KBM-7 (cell line): ENCODE measurements around the gene CCDC158.

Experiments used
- DNase-seq: peaks from one replicate; pipeline ENCODE4 v3.0.0-alpha.2; 2015
- in situ Hi-C: fragments of 300-500 bp; cut with MboI; formaldehyde crosslinking; loops from 2 replicates; pipeline ENCODE4 v1.14.3; 2020; ENCODE audit warnings: low sequenced_read_pairs, low pct_unique_long_range_greater_than_20kb, mixed read lengths

Gene CCDC158

DNA sequence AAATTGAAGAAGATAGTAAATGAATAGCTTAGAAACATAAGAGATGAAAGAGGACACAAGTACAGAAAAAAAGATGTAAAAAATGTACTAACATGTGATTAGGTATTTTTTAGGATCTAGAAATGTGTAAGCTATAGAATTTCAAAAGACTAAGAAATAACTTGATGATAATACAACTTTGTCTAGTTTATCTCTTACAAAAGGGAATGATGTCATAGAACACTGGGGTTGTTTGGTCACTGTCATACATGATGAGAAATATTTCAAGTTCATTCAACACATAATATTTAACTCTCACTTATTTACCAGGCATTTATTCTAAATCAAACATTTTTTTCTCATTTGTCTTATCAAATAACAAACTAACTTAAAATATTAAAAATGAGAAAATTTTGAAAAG is 95.9 kb downstream of the CCDC158 start:
- DNase-seq: no peak
- in situ Hi-C loops: no loop called here

DNA sequence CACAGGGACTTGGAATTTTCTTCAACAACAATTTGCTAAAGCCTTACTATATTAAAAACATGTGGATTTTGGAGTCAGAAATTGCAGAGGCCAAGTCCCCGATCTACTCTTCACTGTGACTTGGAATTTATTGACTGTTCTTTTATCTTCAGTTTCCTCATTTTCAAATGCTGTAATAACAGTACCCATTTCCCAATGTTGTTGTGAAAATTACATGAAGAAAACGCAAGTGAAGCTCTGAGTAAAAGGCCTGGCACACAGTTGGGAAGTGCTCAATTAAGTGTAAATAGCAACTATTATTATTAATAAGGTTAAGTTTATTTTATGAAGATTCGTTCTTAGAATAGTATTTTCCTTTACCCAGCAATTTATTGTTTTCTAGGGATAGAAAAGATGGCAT is 98.7 kb downstream of the CCDC158 start:
- in situ Hi-C loops: no loop called here
- DNase-seq: no peak

DNA sequence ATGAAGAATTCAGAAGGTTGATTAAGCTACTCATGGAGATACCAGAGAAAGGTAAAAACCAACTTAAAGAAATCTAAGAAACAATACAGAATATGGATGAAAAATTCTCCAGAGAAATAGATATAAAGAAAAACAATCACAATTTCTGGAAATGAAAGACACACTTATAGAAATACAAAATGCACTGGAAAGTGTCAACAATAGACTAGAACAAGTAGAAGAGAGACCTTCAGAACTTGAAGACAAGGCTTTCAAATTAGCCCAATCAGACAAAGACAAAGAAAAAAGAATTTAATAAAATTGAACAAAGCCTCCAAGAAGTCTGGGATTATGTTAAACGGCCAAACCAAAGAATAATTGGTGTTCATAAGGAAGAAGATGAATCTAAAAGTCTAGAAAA is 104.8 kb downstream of the CCDC158 start:
- no peak for DNase-seq
- in situ Hi-C loops: no loop called here

DNA sequence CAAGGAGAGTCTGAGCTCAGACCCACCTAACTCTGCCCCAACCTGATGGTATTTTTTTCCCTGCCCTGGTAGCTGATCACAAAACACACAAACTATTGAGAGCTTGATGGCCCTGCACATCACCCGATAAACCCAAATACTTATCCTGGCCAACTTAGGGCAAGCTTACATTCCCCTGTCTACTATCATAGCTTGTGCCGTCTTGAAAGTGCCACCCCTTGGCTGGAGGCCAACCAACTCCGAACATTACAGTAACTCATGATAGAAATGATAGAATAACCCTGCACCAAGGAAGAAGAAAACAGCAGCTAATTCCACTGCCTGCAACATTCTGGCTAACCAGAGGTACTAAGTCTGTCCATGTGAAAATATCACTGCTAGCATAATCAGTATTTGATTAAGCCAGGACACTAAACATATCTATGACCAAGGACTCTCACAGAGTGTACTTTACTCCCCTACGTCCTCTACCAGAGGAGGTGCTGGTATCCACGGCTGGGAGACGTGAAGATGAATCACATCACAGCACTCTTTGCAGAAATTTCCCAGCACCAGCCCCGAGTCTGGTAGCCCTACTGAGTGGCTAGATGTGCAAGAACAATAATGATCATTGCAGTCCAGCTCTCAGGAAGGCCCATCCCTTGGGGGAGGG is 105.5 kb downstream of the CCDC158 start:
- no peak for DNase-seq
- in situ Hi-C loops: no loop called here

DNA sequence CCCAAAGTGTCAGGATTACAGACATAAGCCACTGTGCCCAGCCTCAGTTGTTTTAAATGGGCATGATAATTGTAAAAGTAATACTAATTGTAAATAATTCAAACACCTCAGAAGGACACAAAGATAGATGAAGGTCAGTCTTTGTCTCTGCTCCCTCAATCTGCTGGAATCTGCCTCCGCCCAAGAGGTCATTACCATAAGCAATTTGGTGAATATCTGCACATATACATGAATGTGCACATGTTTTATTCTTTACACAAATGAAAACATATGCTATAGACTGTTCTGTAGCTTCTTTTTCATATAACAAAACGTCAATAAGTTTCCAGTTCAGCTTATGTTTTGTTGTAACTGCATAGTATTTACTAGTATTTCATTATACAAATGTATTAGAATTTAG is 107.4 kb downstream of the CCDC158 start:
- in situ Hi-C loops: no loop called here
- no peak for DNase-seq

DNA sequence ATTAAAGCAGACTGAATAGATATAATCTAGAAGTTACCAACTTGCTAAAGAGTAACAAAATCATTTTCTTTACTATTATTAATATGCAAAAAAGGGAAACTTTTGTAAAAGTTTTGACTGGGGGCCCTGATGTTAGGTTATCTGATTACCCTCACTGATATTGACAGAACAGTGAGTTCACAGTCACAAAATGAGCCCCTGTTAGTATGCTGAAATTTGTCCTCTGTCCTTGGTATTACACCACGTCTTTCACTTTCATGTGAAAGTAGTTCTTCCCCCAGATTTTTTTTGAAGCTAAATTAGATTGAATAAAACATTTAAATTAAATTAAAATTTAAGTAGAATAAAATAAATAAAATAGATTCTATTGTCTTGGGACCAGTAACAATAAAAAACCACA is 108.5 kb downstream of the CCDC158 start:
- DNase-seq: no peak
- in situ Hi-C loops: no loop called here

DNA sequence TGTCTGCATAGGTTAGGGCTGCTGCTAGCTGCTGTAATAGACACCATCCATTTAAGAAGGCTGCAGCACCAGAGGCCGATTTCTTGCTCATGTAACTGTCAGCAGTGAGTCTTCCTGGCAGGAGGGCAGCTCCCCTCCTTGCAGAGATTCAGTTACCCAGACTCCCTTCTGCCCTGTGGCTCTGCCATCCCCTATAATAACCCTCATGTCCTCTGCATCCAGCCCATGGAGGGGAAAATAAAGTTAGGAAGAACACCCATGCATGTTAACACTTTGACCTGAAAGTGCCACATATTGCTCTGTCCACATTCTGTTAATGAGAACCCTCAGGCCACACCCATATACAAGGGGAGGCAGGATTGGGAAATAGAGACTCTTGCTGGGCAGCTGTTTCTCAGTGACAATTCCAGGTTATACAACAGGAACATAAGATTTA is 109.0 kb downstream of the CCDC158 start:
- no peak for DNase-seq
- in situ Hi-C loops: no loop called here

DNA sequence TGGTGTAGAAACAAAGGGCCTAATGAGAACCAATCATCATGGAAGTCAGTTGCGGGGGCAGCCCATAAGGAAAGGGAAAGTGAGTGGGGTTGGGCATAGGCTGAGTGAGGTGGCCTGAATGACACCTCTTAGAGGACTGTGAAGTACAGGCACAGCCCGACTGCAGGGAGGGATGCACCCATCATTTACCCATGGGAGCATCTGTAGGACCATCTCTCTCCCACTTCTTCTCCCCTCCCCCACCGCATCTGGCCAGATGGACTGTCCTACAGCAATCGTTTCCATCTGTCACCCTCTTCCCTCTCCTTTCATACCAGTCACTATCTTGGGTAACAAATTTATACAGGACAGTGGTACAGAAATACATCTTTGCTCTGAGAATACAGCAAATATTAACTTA is 110.3 kb downstream of the CCDC158 start:
- in situ Hi-C loops: no loop called here
- no peak for DNase-seq

DNA sequence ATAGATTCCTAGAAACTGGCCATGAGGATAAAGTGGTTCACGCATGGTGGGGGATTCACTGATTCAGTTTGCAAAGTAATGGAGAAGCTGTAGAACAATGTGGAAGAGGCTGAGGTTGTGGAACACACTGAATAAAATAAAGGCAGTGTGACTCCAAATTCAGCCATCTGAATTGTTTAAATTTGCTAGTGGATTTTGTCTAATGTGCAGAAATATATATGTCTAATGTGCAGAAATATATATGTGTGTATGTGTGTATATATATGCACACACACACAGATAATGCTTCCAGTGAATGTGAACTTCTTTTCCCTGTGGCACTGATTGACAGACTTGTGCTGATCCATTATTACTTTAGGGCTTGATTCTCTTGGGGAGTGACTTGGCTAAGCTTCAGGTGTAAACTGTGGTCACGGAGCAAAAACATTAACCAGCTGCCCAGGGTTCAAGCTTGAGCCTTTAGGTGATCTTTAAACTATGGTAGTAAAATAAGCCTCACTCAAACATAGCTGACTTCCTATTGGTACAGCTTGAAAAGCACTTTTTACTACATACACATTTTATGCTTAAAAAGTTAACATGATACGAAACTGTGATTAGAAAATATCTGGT is 110.9 kb downstream of the CCDC158 start:
- in situ Hi-C loops: no loop called here
- DNase-seq: no peak

DNA sequence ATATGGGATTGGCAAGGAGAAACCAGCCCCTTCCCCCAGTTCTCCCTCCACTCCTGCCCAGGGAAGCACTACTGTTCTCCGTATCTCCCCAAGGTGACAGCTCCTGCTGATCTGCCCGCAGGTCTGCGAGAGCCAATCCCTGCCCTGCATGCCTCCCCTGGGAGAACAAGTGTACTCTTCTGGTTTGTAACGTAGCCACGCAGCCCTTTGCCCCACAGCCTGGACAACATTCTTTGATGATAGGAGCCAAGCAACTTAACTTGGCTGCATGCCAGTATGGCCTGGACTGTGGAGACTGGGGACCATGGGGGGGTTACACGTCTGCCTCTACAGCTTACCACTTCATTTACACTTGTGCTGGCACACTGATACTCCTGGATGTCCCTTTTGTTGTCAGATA is 112.4 kb downstream of the CCDC158 start:
- in situ Hi-C loops: no loop called here

DNA sequence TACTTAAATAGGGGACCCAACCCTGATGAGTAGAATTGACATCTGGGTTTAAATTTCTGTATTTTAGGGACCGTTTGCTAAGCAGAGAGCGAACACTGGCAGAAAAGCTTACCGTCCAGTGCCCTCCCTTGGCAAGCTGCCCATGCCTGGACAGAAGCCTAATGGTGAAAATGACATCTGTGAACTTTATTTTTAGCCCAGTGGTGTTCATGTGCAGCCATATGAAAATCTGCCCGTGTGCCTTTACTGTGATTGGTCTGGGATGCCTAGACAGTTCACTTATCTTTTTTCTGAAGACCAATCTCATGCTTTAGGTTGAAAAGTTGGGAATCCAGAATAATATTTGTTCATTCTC is 113.3 kb downstream of the CCDC158 start:
- DNase-seq: no peak
- in situ Hi-C loops: no loop called here

More for the DNA sequence above, 112.4 kb downstream of the CCDC158 start:
- no peak for DNase-seq

DNA sequence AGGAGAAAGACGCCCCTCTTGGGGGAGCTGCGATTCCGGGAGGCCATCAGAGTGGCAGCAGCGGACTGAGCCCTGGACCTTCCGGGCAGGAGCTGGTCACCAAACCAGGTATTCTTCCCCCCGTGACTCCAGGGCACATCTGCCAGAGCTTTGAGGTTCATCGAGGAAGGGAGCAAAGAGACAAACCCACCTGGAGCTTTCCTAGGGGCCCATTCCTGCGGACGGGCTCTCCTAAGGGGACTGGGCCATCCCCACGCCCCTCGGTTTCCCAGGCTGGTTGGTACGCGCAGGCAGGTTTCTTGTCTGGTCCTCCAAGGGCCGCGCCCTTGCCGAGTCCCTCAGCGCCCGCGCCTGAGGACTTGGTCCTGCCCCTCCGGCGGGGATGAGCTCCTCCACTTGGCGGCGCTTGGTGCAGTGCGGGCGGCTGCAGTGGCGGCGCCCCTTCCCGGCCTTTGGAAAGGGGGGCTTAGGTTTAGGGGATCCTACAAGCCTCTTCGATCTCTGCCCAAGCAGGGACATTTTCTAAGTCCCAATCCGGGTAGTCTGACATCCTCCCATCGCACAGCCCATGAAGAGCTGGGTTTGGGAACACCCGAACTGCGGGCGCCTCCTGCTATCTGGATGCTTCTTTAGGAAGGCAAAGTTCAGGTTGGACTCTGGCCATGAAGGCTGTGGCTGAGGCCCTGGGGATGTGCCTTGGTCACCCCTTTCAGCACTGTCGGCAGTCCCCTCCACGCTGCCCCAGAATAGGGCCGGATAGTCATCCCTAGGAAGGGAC is 113.9 kb downstream of the CCDC158 start:
- in situ Hi-C loops: no loop called here
- DNase-seq: peak; percentile 67

DNA sequence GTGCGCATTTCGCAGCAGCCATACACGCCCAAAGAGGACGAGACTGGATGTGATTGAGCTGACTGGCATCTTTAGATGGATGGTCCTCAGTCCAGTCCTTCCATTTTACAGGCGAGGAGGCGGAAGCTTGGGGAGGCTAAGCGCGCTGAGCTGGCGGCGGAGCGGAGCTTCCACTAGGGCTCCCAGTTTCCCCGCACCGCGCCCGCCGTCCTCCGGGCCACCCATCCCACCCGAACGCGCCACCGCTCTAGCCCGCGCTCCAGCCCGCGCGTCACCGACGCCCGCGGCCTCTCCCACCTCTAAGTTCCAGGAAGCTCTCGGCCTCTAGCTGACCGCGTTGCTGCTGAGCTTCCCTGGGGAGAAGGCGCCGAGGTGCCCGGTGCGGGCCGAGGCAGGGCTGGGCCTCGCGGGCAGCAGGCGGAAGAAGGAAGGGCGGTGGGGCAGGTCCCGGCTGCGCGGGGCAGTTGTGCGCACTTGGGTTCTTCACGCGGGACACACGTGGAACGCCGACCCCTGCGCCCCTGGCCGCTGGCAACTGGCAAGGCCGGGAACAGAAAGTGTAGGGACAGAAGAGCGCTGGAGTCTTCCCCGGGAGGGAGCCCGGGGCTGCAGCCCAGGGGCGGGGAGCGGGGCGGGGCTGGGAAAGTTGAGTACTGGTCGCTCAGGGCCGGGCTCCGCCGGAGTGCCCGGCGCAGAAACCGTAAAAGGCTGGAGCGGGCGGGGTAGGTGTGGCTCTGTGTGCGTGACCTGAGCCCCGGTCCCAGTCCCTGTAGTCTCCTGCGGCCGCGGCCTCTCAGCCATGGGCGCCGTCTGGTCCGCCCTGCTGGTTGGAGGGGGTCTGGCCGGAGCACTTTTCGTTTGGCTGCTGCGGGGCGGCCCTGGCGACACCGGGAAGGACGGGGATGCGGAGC is 114.7 kb downstream of the CCDC158 start, which contains the start of gene STBD1:
STBD1 (plus strand) TSS at position 763 of the 911 bp plus-strand sequence; CDS start at position 800, 37 bp downstream.
- peak; percentile 73 for DNase-seq
- in situ Hi-C loops: no loop called here

DNA sequence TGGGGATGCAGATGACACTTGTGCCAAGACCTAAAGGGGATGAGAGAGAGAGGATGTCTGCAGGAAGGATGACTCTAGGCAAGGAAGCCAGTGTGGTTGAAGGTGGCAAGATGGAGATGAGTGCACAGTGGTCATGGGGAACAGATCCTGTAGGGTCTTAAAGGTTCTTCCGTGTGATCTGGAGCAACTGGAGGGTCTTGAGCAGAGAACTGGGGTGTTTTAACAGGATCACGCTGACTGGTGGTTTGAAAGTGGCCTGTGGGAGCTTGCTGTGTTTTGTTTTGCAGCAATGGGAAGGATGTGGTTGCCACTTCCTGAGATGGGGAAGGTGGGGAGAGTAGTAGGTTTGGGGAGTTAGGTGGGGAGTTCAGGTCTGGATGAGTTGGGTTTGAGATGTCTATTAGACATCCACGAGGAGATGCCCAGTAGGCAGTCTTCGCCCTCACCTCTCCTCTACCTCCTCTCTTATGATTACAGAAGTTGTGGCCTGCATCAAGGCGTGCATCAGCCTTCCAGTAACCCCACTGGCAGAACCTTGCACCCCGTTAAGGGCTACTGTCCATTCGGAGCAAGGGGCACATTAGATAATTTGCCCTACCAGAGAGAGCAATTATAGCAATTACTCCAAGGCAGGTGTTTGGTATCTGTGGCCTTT is 115.8 kb downstream of the CCDC158 start:
- in situ Hi-C loops: no loop called here
- peak; percentile 60 for DNase-seq

DNA sequence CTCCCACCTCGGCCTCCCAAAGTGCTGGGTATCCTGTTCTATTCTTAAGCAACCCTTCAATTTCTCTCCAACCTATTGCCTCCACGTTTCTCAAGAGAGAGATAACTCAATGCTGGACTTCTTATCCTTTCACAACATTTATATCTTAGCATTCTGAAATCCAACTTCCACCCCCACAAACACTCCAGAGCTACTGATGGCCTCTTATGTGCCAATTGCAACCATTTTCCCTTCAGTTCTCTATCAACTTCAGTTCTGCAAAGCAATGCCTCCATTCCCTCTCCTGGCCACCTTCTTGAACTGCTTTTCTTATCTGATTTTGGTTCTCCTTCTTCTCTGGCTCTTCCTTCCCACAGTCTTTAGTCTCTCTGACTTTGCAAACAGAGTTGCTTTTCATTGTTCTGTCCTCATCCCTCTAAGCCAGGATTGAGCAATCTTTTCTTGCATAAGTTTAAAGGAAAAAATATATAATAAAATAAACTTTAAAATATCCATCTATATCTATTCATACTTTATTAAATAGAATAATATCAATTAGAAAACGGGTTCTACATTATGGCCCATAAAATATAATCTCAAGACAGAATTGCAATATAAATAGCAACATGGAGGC is 118.0 kb downstream of the CCDC158 start:
- DNase-seq: peak; percentile 50
- in situ Hi-C loops: no loop called here

DNA sequence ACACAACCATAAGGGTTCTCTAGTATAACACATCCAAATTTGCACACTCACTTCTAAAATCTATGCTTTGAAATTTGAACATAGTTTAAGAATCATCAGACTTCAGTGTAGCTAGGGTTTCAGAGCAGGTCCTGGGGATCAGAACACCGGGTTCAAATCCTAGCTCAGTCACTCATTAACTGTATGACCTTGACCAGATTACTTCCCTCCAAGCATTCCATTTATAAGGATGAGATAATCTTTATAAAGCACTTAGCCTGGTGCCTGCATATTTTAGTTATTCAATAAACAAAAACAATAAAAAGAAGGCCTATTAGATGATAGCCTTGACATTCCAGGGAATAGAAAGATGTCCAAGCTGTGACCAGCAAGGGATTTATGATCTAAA is 119.2 kb downstream of the CCDC158 start:
- in situ Hi-C loops: no loop called here

DNA sequence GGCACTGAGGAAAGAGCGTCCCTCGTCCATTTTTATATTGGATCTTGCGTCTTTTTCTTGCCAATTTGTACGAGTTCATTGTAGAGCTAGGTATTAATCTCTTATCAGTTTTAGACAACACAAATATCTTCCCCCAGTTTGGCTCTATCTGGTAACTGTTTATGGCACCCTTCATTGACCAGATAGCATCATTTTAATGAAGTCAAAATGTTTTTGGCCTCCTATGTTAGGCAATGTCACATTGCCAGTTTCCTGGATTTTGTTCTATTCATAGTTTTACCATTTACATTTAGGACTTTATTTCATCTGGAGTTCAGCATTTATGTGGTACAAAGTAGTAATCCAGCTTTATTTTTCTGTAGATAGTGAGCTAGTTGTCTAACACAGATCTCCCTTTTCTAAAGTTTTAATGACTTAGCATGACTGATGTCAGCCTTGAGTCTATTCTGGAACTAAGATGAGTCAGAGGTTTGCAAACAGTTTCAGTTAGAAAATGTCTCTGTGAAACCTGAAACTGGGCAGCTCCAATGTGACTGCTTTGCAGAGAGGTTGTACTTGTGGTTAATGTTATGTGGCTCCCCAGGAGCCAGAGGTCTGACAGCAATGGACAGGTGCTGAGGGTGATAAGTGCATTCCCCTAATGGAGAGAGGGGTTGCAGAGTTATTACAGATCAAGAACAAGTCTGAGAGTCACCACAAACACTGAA is 119.7 kb downstream of the CCDC158 start:
- in situ Hi-C loops: no loop called here
- DNase-seq: peak; percentile 85

More for the DNA sequence above, 119.2 kb downstream of the CCDC158 start:
- DNase-seq: no peak

DNA sequence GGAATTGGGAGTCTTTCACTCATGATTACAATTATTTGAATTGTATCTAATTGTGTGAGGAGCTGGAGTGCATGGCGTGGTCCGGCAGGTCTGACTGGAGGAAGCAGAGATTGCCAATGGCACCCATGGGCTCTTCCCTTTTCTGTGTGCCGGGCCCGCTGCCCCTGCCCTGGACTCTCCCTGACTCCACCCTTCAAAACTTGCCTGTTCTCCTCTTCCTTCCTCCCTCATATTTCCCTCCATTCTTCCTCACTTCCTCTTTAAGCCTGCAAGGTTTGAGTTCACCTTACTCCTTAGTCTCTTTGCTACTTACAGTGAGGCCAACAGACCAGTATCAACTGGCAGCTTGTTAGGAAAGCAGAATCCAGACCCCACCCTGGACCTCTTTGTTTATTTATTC is 120.9 kb downstream of the CCDC158 start:
- DNase-seq: peak; percentile 70
- in situ Hi-C loops: no loop called here
